K562 (cell line): ENCODE data around the gene NRSN2. TPM values are rescaled to one million over a fixed set of nuclear protein-coding genes. Genes with fewer than 3 reads are reported as not detected.

ENCODE experiments used
- ATAC-seq: fragments of 200-7000 bp; cut with Tn5 transposase; 3 replicates; pipeline ENCODE4 v1.9.1; 2020; ENCODE audit warnings: moderate library complexity
- BruUV-seq: library from RNA; stranded (reverse); fragments of 400-500 nt; replicated peaks from 2 replicates; lab custom pipeline; 2021; lab: Mats Ljungman, UMichigan
- CTCF ChIA-PET: fragments of 300-600 bp; formaldehyde crosslinking; extraction: SDS; loops from one replicate; lab custom pipeline; 2021; ENCODE audit warnings: low intra/inter-chr PET ratio; lab: Yijun Ruan, JAX
- POLR2A ChIA-PET: fragments of 300-600, 350-650 bp; sonication (Branson Sonifier 250); formaldehyde crosslinking; extraction: SDS; loops from one replicate; lab custom pipeline; 2021; ENCODE audit warnings: antibody characterized with exemption, inconsistent platforms; lab: Yijun Ruan, JAX
- DNase-seq, 4 experiments: peaks; one replicate each; pipeline versions ENCODE4 v3.0.0 to v3.0.0-alpha.2; 2011 to 2018; ENCODE audit warnings: low spot score in 3 of 4, mixed read lengths in 3 of 4; ENCODE audit errors: extremely low read depth in 1 of 4
- FAIRE-seq: peaks from 2 replicates; lab custom pipeline; 2011; peaks lifted over from hg19 to GRCh38; lab: Jason Lieb, UNC
- H2AFZ ChIP-seq: 2 replicates; pipeline ENCODE4 v1.6.0; 2011; ENCODE audit warnings: low read depth, low read length, control low read depth, inconsistent platforms
- H3K27ac ChIP-seq: fragments of 200-600 bp; 3 replicates; pipeline ENCODE4 v1.8.0; 2011; ENCODE audit warnings: low read depth, mild to moderate bottlenecking, control low read depth, inconsistent platforms, low read length, moderate library complexity, mixed read lengths; ENCODE audit errors: extremely low read depth
- H3K27me3 ChIP-seq, 2 experiments: fragments of 300-600 bp in 1 of 2; 2 replicates in 1 of 2; 3 replicates in 1 of 2; pipeline versions ENCODE4 v1.6.0 to v1.8.0; 2011; ENCODE audit warnings: inconsistent platforms in 2 of 2, low read length in 2 of 2, mild to moderate bottlenecking in 1 of 2, mixed read lengths in 1 of 2, moderate library complexity in 1 of 2; ENCODE audit not compliant: control insufficient read depth in 2 of 2, insufficient read depth in 2 of 2
- H3K36me3 ChIP-seq: fragments of 300-600 bp; 3 replicates; pipeline ENCODE4 v1.8.0; 2011; ENCODE audit warnings: mild to moderate bottlenecking, low read length, inconsistent platforms; ENCODE audit not compliant: control insufficient read depth, insufficient read depth
- H3K4me1 ChIP-seq, 2 experiments: fragments of 200-600 bp in 1 of 2; replicated peaks in 1 of 2; 2 replicates in 1 of 2; 3 replicates in 1 of 2; pipeline versions ENCODE4 v1.5.1 to v1.8.0; 2011; ENCODE audit warnings: inconsistent platforms in 2 of 2, low read length in 2 of 2, mild to moderate bottlenecking in 1 of 2, mixed read lengths in 1 of 2, moderate library complexity in 1 of 2; ENCODE audit not compliant: control insufficient read depth in 2 of 2, insufficient read depth in 2 of 2
- H3K4me2 ChIP-seq: 2 replicates; pipeline ENCODE4 v1.6.1; 2011; ENCODE audit warnings: low read length, control low read depth, inconsistent platforms, mixed read lengths; ENCODE audit not compliant: insufficient read depth
- H3K4me3 ChIP-seq: fragments of 200-600 bp; sonication (generic), shearing (Covaris generic); 2 replicates; pipeline ENCODE4 v1.5.1; 2016; ENCODE audit warnings: control low read depth, inconsistent platforms
- H3K79me2 ChIP-seq: fragments of 200-600 bp; 3 replicates; pipeline ENCODE4 v1.8.0; 2011; ENCODE audit warnings: low read length, inconsistent platforms; ENCODE audit not compliant: control insufficient read depth, insufficient read depth
- H3K9ac ChIP-seq, 2 experiments: 2 replicates each; pipeline versions ENCODE4 v1.6.0 to v1.6.1; 2011; ENCODE audit warnings: low read depth in 2 of 2, low read length in 2 of 2, control low read depth in 1 of 2, inconsistent platforms in 1 of 2, mild to moderate bottlenecking in 1 of 2, mixed read lengths in 1 of 2; ENCODE audit not compliant: insufficient read depth in 1 of 2
- H3K9me1 ChIP-seq: one replicate; pipeline ENCODE4 v1.6.0; 2011; ENCODE audit warnings: inconsistent platforms, mild to moderate bottlenecking, low read length, moderate library complexity; ENCODE audit not compliant: control insufficient read depth, insufficient read depth
- H3K9me3 ChIP-seq: replicated peaks from 2 replicates; pipeline ENCODE4 v1.5.1; 2011; ENCODE audit warnings: low read depth, low read length, inconsistent platforms; ENCODE audit not compliant: control insufficient read depth, insufficient read depth
- H4K20me1 ChIP-seq: replicated peaks from 2 replicates; pipeline ENCODE4 v1.6.1; 2011; ENCODE audit warnings: low read length, inconsistent platforms, mixed read lengths; ENCODE audit not compliant: control insufficient read depth, insufficient read depth
- FOSL1 ChIP-seq: fragments of 200-800 bp; sonication (Bioruptor generic); conservative IDR thresholded peaks from 2 replicates; pipeline ENCODE4 v1.6.1; 2016; ENCODE audit warnings: missing genetic modification characterization, missing compliant biosample characterization
- FOXA3 ChIP-seq, 2 experiments: fragments of 450-650 bp in 1 of 2; sonication (generic) in 1 of 2; formaldehyde crosslinking; IDR thresholded peaks in 1 of 2; conservative IDR thresholded peaks in 1 of 2; 2 replicates each; pipeline versions ENCODE4 v1.4.0 to v1.8.0; 2020 to 2022; ENCODE audit warnings: mild to moderate bottlenecking in 2 of 2, missing genetic modification reagents in 1 of 2
- MAZ ChIP-seq, 2 experiments: fragments of 450-650 bp in 1 of 2; sonication (generic) in 1 of 2; formaldehyde crosslinking; IDR thresholded peaks in 1 of 2; conservative IDR thresholded peaks in 1 of 2; 2 replicates each; pipeline versions ENCODE4 v1.4.0 to v1.5.0; 2020; ENCODE audit warnings: mild to moderate bottlenecking in 1 of 2, missing genetic modification reagents in 1 of 2
- RB1 ChIP-seq: fragments of 450-650 bp; IDR thresholded peaks from 2 replicates; pipeline ENCODE4 v1.6.1; 2017; ENCODE audit warnings: low read depth, mild to moderate bottlenecking
- SAP30 ChIP-seq: fragments of 200-600 bp; sonication (generic); IDR thresholded peaks from 2 replicates; pipeline ENCODE4 v1.6.1; 2012; ENCODE audit warnings: borderline replicate concordance, low read depth, mild to moderate bottlenecking, moderate library complexity, low read length, control low read depth, inconsistent platforms; ENCODE audit not compliant: insufficient read depth, poor library complexity, severe bottlenecking
- SRSF7 ChIP-seq: fragments of 200-400 bp; formaldehyde crosslinking; optimal IDR thresholded peaks from 2 replicates; pipeline ENCODE3; 2017; ENCODE audit warnings: mild to moderate bottlenecking, low read depth, low read length
- TBL1XR1 ChIP-seq, 2 experiments: IDR thresholded peaks; 2 replicates each; pipeline ENCODE4 v1.6.1; 2012; ENCODE audit warnings: improper control_type of control experiment in 2 of 2, low read length in 2 of 2, mild to moderate bottlenecking in 1 of 2
- ZNF165 ChIP-seq: fragments of 250-450 bp; sonication (Bioruptor Pico); IDR thresholded peaks from 2 replicates; pipeline ENCODE4 v1.4.0; 2020; ENCODE audit warnings: borderline replicate concordance
- WGBS: fragments of 100-300 bp; shearing (Covaris generic); methylation state at CpG from one replicate; pipeline ENCODE4 v1.1.6; 2016; ENCODE audit warnings: low coverage, mixed read lengths; ENCODE audit not compliant: insufficient coverage; ENCODE audit errors: missing lambda C conversion rate; 5-methylcytosine and 5-hydroxymethylcytosine counted together
- in situ Hi-C: fragments of 300-500 bp; cut with MboI; formaldehyde crosslinking; loops from 4 replicates; pipeline ENCODE4 v1.15.0; 2018; ENCODE audit warnings: inconsistent platforms, mixed read lengths
- intact Hi-C: fragments of 100-400 bp; cut with micrococcal nuclease; formaldehyde crosslinking; loops from 2 replicates; pipeline ENCODE4 v1.14.2; 2022
- polyA plus RNA-seq, 8 experiments: library from polyadenylated mRNA; depleted of rRNA in 4 of 8; stranded (reverse) in 5 of 8; unstranded in 3 of 8; fragments of >200 nt; fragmentation: Nextera tagmentation in 2 of 8; fragmentation: Illumina TruSeq in 1 of 8; extraction: Ambion mirVana in 2 of 8; extraction: Trizol in 1 of 8; gene quantifications; 2 replicates each; pipeline versions ENCODE4 v1.2.1 to v1.2.3, GENCODE V29; 2011 to 2014; ENCODE audit warnings: inconsistent platforms in 1 of 8, missing spikeins in 1 of 8
- total RNA-seq, 7 experiments: library from RNA; depleted of rRNA in 6 of 7; stranded (reverse); fragments of >200 nt in 6 of 7; fragmentation: Illumina TruSeq in 2 of 7; extraction: Trizol in 2 of 7; gene quantifications; 2 replicates each; pipeline versions ENCODE4 v1.2.1 to v1.2.3, GENCODE V29; 2011 to 2021; ENCODE audit warnings: low replicate concordance in 1 of 7
- TF ChIP-seq, protein P1 (sequence below): sonication (generic); formaldehyde crosslinking; IDR thresholded peaks from 2 replicates; pipeline ENCODE4 v1.8.1; 2023; ENCODE audit warnings: mild to moderate bottlenecking, missing genetic modification reagents
- TF ChIP-seq, protein P2 (sequence below): fragments of 200-800 bp; sonication (Bioruptor generic); IDR thresholded peaks from 2 replicates; pipeline ENCODE4 v1.6.1; 2016; ENCODE audit warnings: missing genetic modification characterization, missing compliant biosample characterization
- TF ChIP-seq, protein P3 (sequence below): fragments of 450-650 bp; formaldehyde crosslinking; IDR thresholded peaks from 2 replicates; pipeline ENCODE4 v1.4.0; 2020; ENCODE audit warnings: mild to moderate bottlenecking, moderate library complexity

The NRSN2 gene
- total and polyA plus RNA-seq, 9 of the 15 experiments (the other 6 are each of a cell fraction or from before 2014, with no cell fraction given) = 7.5 to 29.7 (median 11.1) TPM

DNA sequence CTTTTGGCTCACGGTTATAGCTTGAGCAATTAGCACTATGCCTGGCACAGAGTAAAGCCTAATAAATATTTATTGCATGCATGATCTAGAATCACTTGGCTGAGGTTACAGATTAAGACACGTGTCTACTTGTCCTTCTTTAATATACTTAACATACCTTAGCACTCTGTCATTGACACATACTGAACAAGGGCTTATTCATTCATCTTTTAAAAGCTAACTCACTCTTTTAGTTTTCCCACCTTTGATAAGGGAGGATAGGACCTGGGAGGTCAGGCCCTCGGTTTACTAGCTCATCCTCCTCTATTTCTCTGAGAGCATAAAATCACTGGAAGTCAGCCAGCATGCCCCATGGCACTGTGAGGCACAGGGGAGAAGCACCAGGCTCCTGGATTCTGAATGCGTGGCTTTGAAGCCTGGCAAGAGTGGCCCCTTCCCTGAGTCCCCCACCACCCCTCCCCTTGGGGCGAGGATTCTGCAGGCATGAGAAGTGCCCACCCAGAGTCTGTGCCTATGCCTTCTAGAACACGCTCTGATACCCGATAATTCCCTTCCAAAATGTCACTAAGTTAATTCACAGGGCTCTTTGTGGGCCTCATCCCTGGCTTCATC, 38.4 kb upstream of the NRSN2 start:
- Histone ChIP-seq H3K9me1 (no peaks in the 10 kb centered on the region), H3K36me3 (no peaks in the 10 kb centered on the region), H3K4me2 (no peak overlapping the region), H2AFZ (no peak overlapping the region), H3K4me1 (peaks cover 0 to 4% of the 10 kb centered on the region in 2 experiments; a peak in 2 of 5 replicates), H3K27me3 (no peaks in the 10 kb centered on the region), H4K20me1 (no peaks in the 10 kb centered on the region), H3K4me3 (no peak overlapping the region), H3K9ac (no peak overlapping the region), H3K27ac (no peak overlapping the region), H3K9me3 (no peaks in the 10 kb centered on the region), H3K79me2 (no peaks in the 10 kb centered on the region)
- WGBS = 43% methylated on average over 6 of the region's 7 CpGs
- intact Hi-C loops = no loop called here
- DNase-seq (no peak), ATAC-seq (no peak), FAIRE-seq (no peak)
- no peak for TF ChIP-seq SAP30
- no peak for TF ChIP-seq TBL1XR1 (IDR thresholded peaks at IDR 0.05; ENCODE audit: low read length in 2 of 2)
- no peak for TF ChIP-seq ZNF165
- TF ChIP-seq FOSL1 (tag) = no peak
- TF ChIP-seq, protein P1, sequence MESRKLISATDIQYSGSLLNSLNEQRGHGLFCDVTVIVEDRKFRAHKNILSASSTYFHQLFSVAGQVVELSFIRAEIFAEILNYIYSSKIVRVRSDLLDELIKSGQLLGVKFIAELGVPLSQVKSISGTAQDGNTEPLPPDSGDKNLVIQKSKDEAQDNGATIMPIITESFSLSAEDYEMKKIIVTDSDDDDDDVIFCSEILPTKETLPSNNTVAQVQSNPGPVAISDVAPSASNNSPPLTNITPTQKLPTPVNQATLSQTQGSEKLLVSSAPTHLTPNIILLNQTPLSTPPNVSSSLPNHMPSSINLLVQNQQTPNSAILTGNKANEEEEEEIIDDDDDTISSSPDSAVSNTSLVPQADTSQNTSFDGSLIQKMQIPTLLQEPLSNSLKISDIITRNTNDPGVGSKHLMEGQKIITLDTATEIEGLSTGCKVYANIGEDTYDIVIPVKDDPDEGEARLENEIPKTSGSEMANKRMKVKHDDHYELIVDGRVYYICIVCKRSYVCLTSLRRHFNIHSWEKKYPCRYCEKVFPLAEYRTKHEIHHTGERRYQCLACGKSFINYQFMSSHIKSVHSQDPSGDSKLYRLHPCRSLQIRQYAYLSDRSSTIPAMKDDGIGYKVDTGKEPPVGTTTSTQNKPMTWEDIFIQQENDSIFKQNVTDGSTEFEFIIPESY (CRISPR knock-in tag) = no peak
- TF ChIP-seq RB1 = no peak
- TF ChIP-seq MAZ (CRISPR knock-in tag; conservative IDR thresholded peaks at IDR 0.05 in 1 of 2, IDR thresholded peaks at IDR 0.05 in 1 of 2) = no peak
- no peak for TF ChIP-seq FOXA3 (CRISPR knock-in tag; conservative IDR thresholded peaks at IDR 0.05 in 1 of 2, IDR thresholded peaks at IDR 0.05 in 1 of 2)
- TF ChIP-seq, protein P2, sequence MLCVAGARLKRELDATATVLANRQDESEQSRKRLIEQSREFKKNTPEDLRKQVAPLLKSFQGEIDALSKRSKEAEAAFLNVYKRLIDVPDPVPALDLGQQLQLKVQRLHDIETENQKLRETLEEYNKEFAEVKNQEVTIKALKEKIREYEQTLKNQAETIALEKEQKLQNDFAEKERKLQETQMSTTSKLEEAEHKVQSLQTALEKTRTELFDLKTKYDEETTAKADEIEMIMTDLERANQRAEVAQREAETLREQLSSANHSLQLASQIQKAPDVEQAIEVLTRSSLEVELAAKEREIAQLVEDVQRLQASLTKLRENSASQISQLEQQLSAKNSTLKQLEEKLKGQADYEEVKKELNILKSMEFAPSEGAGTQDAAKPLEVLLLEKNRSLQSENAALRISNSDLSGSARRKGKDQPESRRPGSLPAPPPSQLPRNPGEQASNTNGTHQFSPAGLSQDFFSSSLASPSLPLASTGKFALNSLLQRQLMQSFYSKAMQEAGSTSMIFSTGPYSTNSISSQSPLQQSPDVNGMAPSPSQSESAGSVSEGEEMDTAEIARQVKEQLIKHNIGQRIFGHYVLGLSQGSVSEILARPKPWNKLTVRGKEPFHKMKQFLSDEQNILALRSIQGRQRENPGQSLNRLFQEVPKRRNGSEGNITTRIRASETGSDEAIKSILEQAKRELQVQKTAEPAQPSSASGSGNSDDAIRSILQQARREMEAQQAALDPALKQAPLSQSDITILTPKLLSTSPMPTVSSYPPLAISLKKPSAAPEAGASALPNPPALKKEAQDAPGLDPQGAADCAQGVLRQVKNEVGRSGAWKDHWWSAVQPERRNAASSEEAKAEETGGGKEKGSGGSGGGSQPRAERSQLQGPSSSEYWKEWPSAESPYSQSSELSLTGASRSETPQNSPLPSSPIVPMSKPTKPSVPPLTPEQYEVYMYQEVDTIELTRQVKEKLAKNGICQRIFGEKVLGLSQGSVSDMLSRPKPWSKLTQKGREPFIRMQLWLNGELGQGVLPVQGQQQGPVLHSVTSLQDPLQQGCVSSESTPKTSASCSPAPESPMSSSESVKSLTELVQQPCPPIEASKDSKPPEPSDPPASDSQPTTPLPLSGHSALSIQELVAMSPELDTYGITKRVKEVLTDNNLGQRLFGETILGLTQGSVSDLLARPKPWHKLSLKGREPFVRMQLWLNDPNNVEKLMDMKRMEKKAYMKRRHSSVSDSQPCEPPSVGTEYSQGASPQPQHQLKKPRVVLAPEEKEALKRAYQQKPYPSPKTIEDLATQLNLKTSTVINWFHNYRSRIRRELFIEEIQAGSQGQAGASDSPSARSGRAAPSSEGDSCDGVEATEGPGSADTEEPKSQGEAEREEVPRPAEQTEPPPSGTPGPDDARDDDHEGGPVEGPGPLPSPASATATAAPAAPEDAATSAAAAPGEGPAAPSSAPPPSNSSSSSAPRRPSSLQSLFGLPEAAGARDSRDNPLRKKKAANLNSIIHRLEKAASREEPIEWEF (CRISPR knock-in tag) = no peak
- no peak for TF ChIP-seq SRSF7
- TF ChIP-seq, protein P3, sequence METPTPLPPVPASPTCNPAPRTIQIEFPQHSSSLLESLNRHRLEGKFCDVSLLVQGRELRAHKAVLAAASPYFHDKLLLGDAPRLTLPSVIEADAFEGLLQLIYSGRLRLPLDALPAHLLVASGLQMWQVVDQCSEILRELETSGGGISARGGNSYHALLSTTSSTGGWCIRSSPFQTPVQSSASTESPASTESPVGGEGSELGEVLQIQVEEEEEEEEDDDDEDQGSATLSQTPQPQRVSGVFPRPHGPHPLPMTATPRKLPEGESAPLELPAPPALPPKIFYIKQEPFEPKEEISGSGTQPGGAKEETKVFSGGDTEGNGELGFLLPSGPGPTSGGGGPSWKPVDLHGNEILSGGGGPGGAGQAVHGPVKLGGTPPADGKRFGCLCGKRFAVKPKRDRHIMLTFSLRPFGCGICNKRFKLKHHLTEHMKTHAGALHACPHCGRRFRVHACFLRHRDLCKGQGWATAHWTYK (CRISPR knock-in tag) = no peak
- no TSS peak for BruUV-seq
- POLR2A ChIA-PET = interaction anchor here (0.7 to 2.0 kb wide), 3 partner anchors 8 to 39 kb away, joined by 3 to 7 read pairs (median 4); partner anchors contain the start of gene NRSN2
- in situ Hi-C loops = no loop called here
- CTCF ChIA-PET = no interaction called here
